ENCODE results near the gene REST. TPM values are rescaled to one million over a fixed set of nuclear protein-coding genes. Genes with fewer than 3 reads are reported as not detected.
A peak's percentile ranks its signal among the peaks of the same experiment; 100 is the strongest.

The REST gene
- total RNA-seq, 2 experiments from 2014 or later, result 45.1 to 46.1 TPM

- Mint-ChIP-seq H3K27ac (no peak overlapping the region), H3K9me3 (ENCODE audit: insufficient read depth) (no peaks in the 10 kb centered on the region), H3K27me3 (ENCODE audit: low read depth) (no peaks in the 10 kb centered on the region), H3K36me3 (ENCODE audit: low read depth) (peaks cover 12% of the 10 kb centered on the region), H3K4me1 (ENCODE audit: low read depth) (no peaks in the 10 kb centered on the region), H3K4me3 (no peak overlapping the region)
- POLR2A ChIA-PET, result no interaction called here
- no peak for DNase-seq
- no peak for ATAC-seq
- CTCF ChIA-PET, result interaction anchor here (1.8 to 3.2 kb wide), 2 partner anchors 19 to 21 kb away, joined by 4 to 21 read pairs; partner anchors contain the start of genes NOA1 and POLR2B
Observed at GRCh38 chr4:56959100-56959499, 51.4 kb downstream of the REST start.

- no peak overlapping the region for H3K27ac Mint-ChIP-seq
- H3K36me3 Mint-ChIP-seq (ENCODE audit: low read depth), result peaks cover 25% of the 10 kb centered on the region
- ChIA-PET POLR2A (interaction anchor here (0.7 to 3.8 kb wide), 3 partner anchors 16 to 54 kb away, joined by 3 to 16 read pairs (median 3); partner anchors contain the start of genes NOA1 and REST), CTCF (interaction anchor here (0.9 to 3.2 kb wide), 4 partner anchors 12 to 44 kb away, joined by 3 to 21 read pairs (median 4); partner anchors contain the start of genes NOA1 and POLR2B)
- ATAC-seq (no peak), DNase-seq (no peak)
- no peak overlapping the region for H3K4me3 Mint-ChIP-seq
- H3K4me1 Mint-ChIP-seq (ENCODE audit: low read depth), result no peaks in the 10 kb centered on the region
- H3K9me3 Mint-ChIP-seq (ENCODE audit: insufficient read depth), result no peaks in the 10 kb centered on the region
- H3K27me3 Mint-ChIP-seq (ENCODE audit: low read depth), result no peaks in the 10 kb centered on the region
Observed at GRCh38 chr4:56961107-56961500, 53.4 kb downstream of the REST start.

- Mint-ChIP-seq H3K36me3 (ENCODE audit: low read depth) (peaks cover 74% of the 10 kb centered on the region), H3K27me3 (ENCODE audit: low read depth) (no peaks in the 10 kb centered on the region), H3K4me1 (ENCODE audit: low read depth) (peaks cover 37% of the 10 kb centered on the region), H3K9me3 (ENCODE audit: insufficient read depth) (peaks cover 16% of the 10 kb centered on the region), H3K4me3 (no peak overlapping the region), H3K27ac (no peak overlapping the region)
- no peak for ATAC-seq
- POLR2A ChIA-PET, result no interaction called here
- DNase-seq, result no peak
- CTCF ChIA-PET, result no interaction called here
Observed at GRCh38 chr4:56971383-56971782, 63.7 kb downstream of the REST start.

GRCh38 chr4:56972389-56972788 is 64.7 kb downstream of the REST start:
- CTCF ChIA-PET, result no interaction called here
- H3K4me3 Mint-ChIP-seq, result no peak overlapping the region
- ATAC-seq (no peak), DNase-seq (no peak)
- H3K27ac Mint-ChIP-seq, result no peak overlapping the region
- H3K9me3 Mint-ChIP-seq (ENCODE audit: insufficient read depth), result peaks cover 16% of the 10 kb centered on the region
- peaks cover 33% of the 10 kb centered on the region for H3K4me1 Mint-ChIP-seq (ENCODE audit: low read depth)
- no peaks in the 10 kb centered on the region for H3K27me3 Mint-ChIP-seq (ENCODE audit: low read depth)
- H3K36me3 Mint-ChIP-seq (ENCODE audit: low read depth), result peaks cover 66% of the 10 kb centered on the region
- POLR2A ChIA-PET, result no interaction called here

GRCh38 chr4:56972809-56973208 is 65.1 kb downstream of the REST start:
- H3K27ac Mint-ChIP-seq, result no peak overlapping the region
- no peaks in the 10 kb centered on the region for H3K27me3 Mint-ChIP-seq (ENCODE audit: low read depth)
- no peak for ATAC-seq
- H3K4me1 Mint-ChIP-seq (ENCODE audit: low read depth), result peaks cover 33% of the 10 kb centered on the region
- peaks cover 16% of the 10 kb centered on the region for H3K9me3 Mint-ChIP-seq (ENCODE audit: insufficient read depth)
- H3K4me3 Mint-ChIP-seq, result no peak overlapping the region
- no peak for DNase-seq
- ChIA-PET POLR2A (no interaction called here), CTCF (no interaction called here)
- H3K36me3 Mint-ChIP-seq (ENCODE audit: low read depth), result peaks cover 63% of the 10 kb centered on the region

GRCh38 chr4:56973336-56973735 is 65.6 kb downstream of the REST start:
- no peak for DNase-seq
- POLR2A ChIA-PET, result no interaction called here
- Mint-ChIP-seq H3K36me3 (ENCODE audit: low read depth) (peaks cover 61% of the 10 kb centered on the region), H3K9me3 (ENCODE audit: insufficient read depth) (peaks cover 16% of the 10 kb centered on the region), H3K4me1 (ENCODE audit: low read depth) (peaks cover 33% of the 10 kb centered on the region), H3K27me3 (ENCODE audit: low read depth) (no peaks in the 10 kb centered on the region), H3K27ac (no peak overlapping the region), H3K4me3 (no peak overlapping the region)
- CTCF ChIA-PET, result no interaction called here
- ATAC-seq, result no peak

GRCh38 chr4:56976283-56976836 is 68.7 kb downstream of the REST start:
- no peaks in the 10 kb centered on the region for H3K27me3 Mint-ChIP-seq (ENCODE audit: low read depth)
- H3K4me3 Mint-ChIP-seq, result peak overlapping the region; percentile 92
- peaks cover 64% of the 10 kb centered on the region for H3K36me3 Mint-ChIP-seq (ENCODE audit: low read depth)
- POLR2A ChIA-PET, result interaction anchor here (0.7 to 4.4 kb wide), 5 partner anchors 12 to 508 kb away, joined by 4 to 90 read pairs (median 10); partner anchors contain the start of gene REST
- CTCF ChIA-PET, result interaction anchor here (1.5 to 4.3 kb wide), 4 partner anchors 16 to 590 kb away, joined by 4 to 25 read pairs (median 14); partner anchors contain the start of genes AASDH and REST
- peak overlapping the region; percentile 64 for H3K27ac Mint-ChIP-seq
- H3K4me1 Mint-ChIP-seq (ENCODE audit: low read depth), result peaks cover 43% of the 10 kb centered on the region
- peak; percentile 28 for DNase-seq
- H3K9me3 Mint-ChIP-seq (ENCODE audit: insufficient read depth), result peaks cover 16% of the 10 kb centered on the region
- no peak for ATAC-seq

GRCh38 chr4:56976837-56977320 is 69.2 kb downstream of the REST start:
- Mint-ChIP-seq H3K27me3 (ENCODE audit: low read depth) (no peaks in the 10 kb centered on the region), H3K9me3 (ENCODE audit: insufficient read depth) (peaks cover 16% of the 10 kb centered on the region), H3K27ac (peak overlapping the region; percentile 97), H3K4me3 (peak overlapping the region; percentile 92), H3K4me1 (ENCODE audit: low read depth) (peaks cover 45% of the 10 kb centered on the region), H3K36me3 (ENCODE audit: low read depth) (peaks cover 65% of the 10 kb centered on the region)
- DNase-seq, result peak; percentile 59
- POLR2A ChIA-PET, result interaction anchor here (0.7 to 4.4 kb wide), 10 partner anchors 10 to 1028 kb away, joined by 3 to 90 read pairs (median 8); partner anchors contain the start of genes AASDH, PAICS, PPAT and REST
- peak; percentile 45 for ATAC-seq
- CTCF ChIA-PET, result interaction anchor here (0.8 to 4.3 kb wide), 8 partner anchors 10 to 590 kb away, joined by 3 to 25 read pairs (median 5); partner anchors contain the start of genes AASDH and REST

- peak; percentile 98 for DNase-seq
- Mint-ChIP-seq H3K27ac (peak within 1 kb of the TSS; percentile 97), H3K9me3 (ENCODE audit: insufficient read depth) (peaks cover 16% of the 10 kb centered on the region), H3K27me3 (ENCODE audit: low read depth) (no peaks in the 10 kb centered on the region), H3K4me3 (peak within 1 kb of the TSS; percentile 92), H3K4me1 (ENCODE audit: low read depth) (peaks cover 45% of the 10 kb centered on the region), H3K36me3 (ENCODE audit: low read depth) (peaks cover 63% of the 10 kb centered on the region)
- peak; percentile 87 for ATAC-seq
- ChIA-PET CTCF (interaction anchor here (0.7 to 4.3 kb wide), 13 partner anchors 11 to 1029 kb away, joined by 3 to 25 read pairs (median 4); partner anchors contain the start of genes AASDH, CEP135, PAICS and PPAT), POLR2A (interaction anchor here (1.0 to 4.4 kb wide), 15 partner anchors 11 to 1028 kb away, joined by 3 to 90 read pairs (median 6); partner anchors contain the start of genes AASDH, IGFBP7, PAICS and PPAT)
Observed at GRCh38 chr4:56977321-56978012, 69.8 kb downstream of the REST start, which contains the start of gene NOA1. Gene NOA1, minus strand, starts transcription at chr4:56977606. Its CDS starts 21 bp downstream, at chr4:56977585.

- H3K27me3 Mint-ChIP-seq (ENCODE audit: low read depth), result no peaks in the 10 kb centered on the region
- H3K9me3 Mint-ChIP-seq (ENCODE audit: insufficient read depth), result peaks cover 4% of the 10 kb centered on the region
- H3K36me3 Mint-ChIP-seq (ENCODE audit: low read depth), result peaks cover 55% of the 10 kb centered on the region
- CTCF ChIA-PET, result interaction anchor here (0.7 to 4.3 kb wide), 8 partner anchors 12 to 543 kb away, joined by 3 to 25 read pairs (median 4); partner anchors contain the start of genes PAICS and PPAT
- peak; percentile 48 for ATAC-seq
- H3K4me1 Mint-ChIP-seq (ENCODE audit: low read depth), result peaks cover 42% of the 10 kb centered on the region
- DNase-seq, result peak; percentile 94
- POLR2A ChIA-PET, result interaction anchor here (0.7 to 4.4 kb wide), 18 partner anchors 10 to 1036 kb away, joined by 3 to 90 read pairs (median 5); partner anchors contain the start of genes AASDH, IGFBP7, PAICS and PPAT
- peak within 1 kb of the TSS; percentile 97 for H3K27ac Mint-ChIP-seq
- peak within 1 kb of the TSS; percentile 92 for H3K4me3 Mint-ChIP-seq
Observed at GRCh38 chr4:56978750-56979303, 71.1 kb downstream of the REST start, which contains the start of gene POLR2B. Gene POLR2B, plus strand, starts transcription at chr4:56978896. Its CDS starts 90 bp downstream, at chr4:56978986.

GRCh38 chr4:56979421-56980072 is 71.8 kb downstream of the REST start:
- peak overlapping the region; percentile 97 for H3K27ac Mint-ChIP-seq
- peak; percentile 77 for DNase-seq
- ChIA-PET POLR2A (interaction anchor here (0.6 to 4.4 kb wide), 17 partner anchors 9 to 1037 kb away, joined by 3 to 90 read pairs (median 4); partner anchors contain the start of genes PAICS, PPAT and REST), CTCF (interaction anchor here (0.7 to 4.3 kb wide), 7 partner anchors 12 to 435 kb away, joined by 3 to 25 read pairs (median 4); partner anchors contain the start of gene REST)
- H3K36me3 Mint-ChIP-seq (ENCODE audit: low read depth), result peaks cover 55% of the 10 kb centered on the region
- H3K4me3 Mint-ChIP-seq, result peak overlapping the region; percentile 92
- peaks cover 43% of the 10 kb centered on the region for H3K4me1 Mint-ChIP-seq (ENCODE audit: low read depth)
- peak; percentile 12 for ATAC-seq
- H3K27me3 Mint-ChIP-seq (ENCODE audit: low read depth), result no peaks in the 10 kb centered on the region
- no peaks in the 10 kb centered on the region for H3K9me3 Mint-ChIP-seq (ENCODE audit: insufficient read depth)

All from activated CD8-positive, alpha-beta T cell treated with anti-CD3 and anti-CD28 coated beads, Interleukin-2, amount 10 ng/mL, durations not matched to agents 7 days and 5 days (primary cell).